Measurements from ENCODE around the gene SEC14L5.

The SEC14L5 gene

GRCh38 chr16:5016967-5017677, 59.0 kb downstream of the SEC14L5 start:
- no peak for DNase-seq

GRCh38 chr16:5017678-5017969, 59.5 kb downstream of the SEC14L5 start:
- DNase-seq, result no peak

GRCh38 chr16:5018793-5019192, 60.7 kb downstream of the SEC14L5 start:
- DNase-seq, result no peak

- DNase-seq, result no peak
Observed at GRCh38 chr16:5019775-5020174, 61.6 kb downstream of the SEC14L5 start.

- no peak for DNase-seq
Observed at GRCh38 chr16:5020551-5020950, 62.4 kb downstream of the SEC14L5 start.

GRCh38 chr16:5022521-5022920, 64.4 kb downstream of the SEC14L5 start:
- no peak for DNase-seq

- peak; percentile 18 for DNase-seq
Observed at GRCh38 chr16:5024632-5025031, 66.5 kb downstream of the SEC14L5 start.

- no peak for DNase-seq
Observed at GRCh38 chr16:5025171-5025632, 67.1 kb downstream of the SEC14L5 start.

- no peak for DNase-seq
Observed at GRCh38 chr16:5026664-5027063, 68.5 kb downstream of the SEC14L5 start.

- no peak for DNase-seq
Observed at GRCh38 chr16:5027086-5027485, 69.0 kb downstream of the SEC14L5 start.

- DNase-seq, result no peak
Observed at GRCh38 chr16:5027575-5028235, 69.6 kb downstream of the SEC14L5 start.

GRCh38 chr16:5028950-5029475, 70.9 kb downstream of the SEC14L5 start:
- DNase-seq, result no peak

GRCh38 chr16:5030251-5030870, 72.2 kb downstream of the SEC14L5 start:
- no peak for DNase-seq

GRCh38 chr16:5031601-5032000, 73.5 kb downstream of the SEC14L5 start:
- DNase-seq, result no peak

- peak; percentile 4 for DNase-seq
Observed at GRCh38 chr16:5032748-5033167, 74.6 kb downstream of the SEC14L5 start.

- DNase-seq, result peak; percentile 62
Observed at GRCh38 chr16:5033256-5034166, 75.4 kb downstream of the SEC14L5 start, which contains the start of gene NAGPA. Gene NAGPA, minus strand, starts transcription at chr16:5033935. Its CDS starts 21 bp downstream, at chr16:5033914.

- no peak for DNase-seq
Observed at GRCh38 chr16:5034167-5034523, 76.0 kb downstream of the SEC14L5 start.

- DNase-seq, result no peak
Observed at GRCh38 chr16:5035909-5036227, 77.7 kb downstream of the SEC14L5 start.

GRCh38 chr16:5036228-5037156, 78.4 kb downstream of the SEC14L5 start:
- no peak for DNase-seq

GRCh38 chr16:5040451-5040850, 82.3 kb downstream of the SEC14L5 start:
- DNase-seq, result no peak

- peak; percentile 66 for DNase-seq
Observed at GRCh38 chr16:5041600-5042133, 83.5 kb downstream of the SEC14L5 start.
